B cell (primary cell): ENCODE data around the gene CCDC97. TPM values are rescaled to one million over a fixed set of nuclear protein-coding genes. Genes with fewer than 3 reads are reported as not detected.

ENCODE experiments used
- ATAC-seq: fragments of 200-7000 bp; cut with Tn5 transposase; one replicate; pipeline ENCODE4 v1.10.0; 2021; ENCODE audit warnings: low read depth, mild to moderate bottlenecking, moderate number of reproducible peaks, moderate library complexity
- CTCF ChIA-PET: fragments of 350-600 bp; sonication (Branson Sonifier 250); formaldehyde crosslinking; loops from one replicate; lab custom pipeline; 2021; ENCODE audit warnings: antibody characterized with exemption, inconsistent platforms; lab: Charles Lee
- POLR2A ChIA-PET: fragments of 350-600 bp; sonication (Branson Sonifier 250); formaldehyde crosslinking; loops from one replicate; lab custom pipeline; 2021; ENCODE audit warnings: antibody characterized with exemption; lab: Charles Lee
- DNase-seq: peaks from one replicate; pipeline ENCODE4 v3.0.0; 2013
- H2AFZ ChIP-seq: 2 replicates; pipeline ENCODE4 v1.6.1; 2012; ENCODE audit warnings: mild to moderate bottlenecking, low read depth, low read length; ENCODE audit not compliant: insufficient read depth, poor library complexity, severe bottlenecking
- H3K27ac ChIP-seq, 2 donors: 1 replicate in 1 of 2; 2 replicates in 1 of 2; pipeline ENCODE4 v1.5.1; 2012 to 2013; ENCODE audit warnings: low read length in 2 of 2, mild to moderate bottlenecking in 2 of 2, moderate library complexity in 1 of 2
- H3K27me3 ChIP-seq, 4 experiments: fragments of 200-600 bp in 1 of 4; sonication (generic) in 1 of 4; replicated peaks in 1 of 4; 1 replicate in 2 of 4; 2 replicates in 2 of 4; pipeline versions ENCODE4 v1.6.1 to v1.7.0; 2013 to 2016; ENCODE audit warnings: low read length in 3 of 4, mild to moderate bottlenecking in 2 of 4, mixed read lengths in 1 of 4, moderate library complexity in 1 of 4; ENCODE audit not compliant: insufficient read depth in 4 of 4, control insufficient read depth in 3 of 4; ENCODE audit errors: control extremely low read depth in 1 of 4
- H3K36me3 ChIP-seq, 2 experiments: replicated peaks in 1 of 2; 1 replicate in 1 of 2; 2 replicates in 1 of 2; pipeline versions ENCODE4 v1.6.1 to v1.7.1; 2013; ENCODE audit warnings: low read length in 1 of 2; ENCODE audit not compliant: insufficient read depth in 2 of 2, control insufficient read depth in 1 of 2; ENCODE audit errors: control extremely low read depth in 1 of 2, extremely low read depth in 1 of 2
- H3K4me1 ChIP-seq, 2 donors: fragments of 200-600 bp in 1 of 2; sonication (generic) in 1 of 2; 1 replicate in 1 of 2; 2 replicates in 1 of 2; pipeline versions ENCODE4 v1.5.1 to v1.6.1; 2013 to 2017; ENCODE audit warnings: low read length in 2 of 2; ENCODE audit not compliant: control insufficient read depth in 2 of 2, insufficient read depth in 2 of 2
- H3K4me2 ChIP-seq: replicated peaks from 2 replicates; pipeline ENCODE3; 2012; ENCODE audit warnings: mild to moderate bottlenecking, low read depth, low read length; ENCODE audit not compliant: poor library complexity, severe bottlenecking
- H3K4me3 ChIP-seq, 5 experiments: fragments of 200-600 bp in 1 of 5; sonication (generic) in 1 of 5; 1 replicate in 3 of 5; 2 replicates in 2 of 5; pipeline versions ENCODE4 v1.5.1 to v1.7.0; 2011 to 2016; ENCODE audit warnings: low read length in 4 of 5, mild to moderate bottlenecking in 4 of 5, low read depth in 2 of 5, control low read depth in 1 of 5, moderate library complexity in 1 of 5; ENCODE audit not compliant: insufficient read depth in 1 of 5; ENCODE audit errors: control extremely low read depth in 1 of 5, extremely low read depth in 1 of 5
- H3K79me2 ChIP-seq: fragments of 200-600 bp; sonication (generic); one replicate; pipeline ENCODE4 v1.6.0; 2016; ENCODE audit warnings: low read length; ENCODE audit not compliant: control insufficient read depth, insufficient read depth
- H3K9ac ChIP-seq: fragments of 200-600 bp; sonication (generic); 2 replicates; pipeline ENCODE4 v1.6.1; 2017; ENCODE audit warnings: mild to moderate bottlenecking, low read length, moderate library complexity
- H3K9me3 ChIP-seq, 3 donors: one replicate each; pipeline versions ENCODE4 v1.6.1 to v1.7.1; 2013; ENCODE audit warnings: low read length in 2 of 3; ENCODE audit not compliant: control insufficient read depth in 2 of 3, insufficient read depth in 1 of 3; ENCODE audit errors: control extremely low read depth in 1 of 3
- H4K20me1 ChIP-seq: 2 replicates; pipeline ENCODE4 v1.6.0; 2012; ENCODE audit warnings: mild to moderate bottlenecking, low read length; ENCODE audit not compliant: insufficient read depth, control insufficient read depth, poor library complexity, severe bottlenecking
- H3K27ac Mint-ChIP-seq: one replicate; pipeline ENCODE4 v1.8.0; 2021; ENCODE audit warnings: mixed read lengths
- H3K27me3 Mint-ChIP-seq: one replicate; pipeline ENCODE4 v1.8.0; 2021; ENCODE audit warnings: mixed read lengths
- H3K4me1 Mint-ChIP-seq: one replicate; pipeline ENCODE4 v1.8.0; 2021; ENCODE audit warnings: mixed read lengths
- H3K4me3 Mint-ChIP-seq: one replicate; pipeline ENCODE4 v1.8.0; 2021; ENCODE audit warnings: mixed read lengths
- H3K9me3 Mint-ChIP-seq: one replicate; pipeline ENCODE4 v1.8.0; 2022; ENCODE audit warnings: mixed read lengths; ENCODE audit not compliant: insufficient read depth
- CTCF ChIP-seq: fragments of 200-600 bp; IDR thresholded peaks from one replicate; pipeline ENCODE4 v1.8.0; 2022; ENCODE audit warnings: antibody characterized with exemption, mild to moderate bottlenecking
- EZH2 ChIP-seq: IDR thresholded peaks from 2 replicates; pipeline ENCODE4 v1.6.1; 2012; ENCODE audit warnings: borderline replicate concordance, low read depth, mild to moderate bottlenecking, moderate library complexity, low read length; ENCODE audit not compliant: insufficient read depth, poor library complexity, severe bottlenecking
- WGBS: methylation state at CpG from one replicate; pipeline ENCODE4 v1.1.5; 2013; ENCODE audit warnings: missing lambda C conversion rate; ENCODE audit not compliant: insufficient coverage; 5-methylcytosine and 5-hydroxymethylcytosine counted together
- intact Hi-C: fragments of 100-400 bp; cut with micrococcal nuclease; formaldehyde crosslinking; loops from one replicate; pipeline ENCODE4 v1.10.0; 2022
- polyA plus RNA-seq: library from polyadenylated mRNA; depleted of rRNA; stranded (reverse); fragments of >200 nt; gene quantifications from 2 replicates; pipeline ENCODE4 v1.2.3, GENCODE V29; 2012
- total RNA-seq, 2 donors: library from RNA; stranded (reverse); fragments of 120-200 nt in 1 of 2; gene quantifications; 1 replicate in 1 of 2; 2 replicates in 1 of 2; pipeline versions ENCODE4 v1.2.3 to v1.2.4, GENCODE V29; 2013 to 2022

Gene CCDC97
- total and polyA plus RNA-seq, 2 donors (not counting 1 experiment from before 2014, with no cell fraction given), result 16.3 to 68.3 TPM

- WGBS, result 14% methylated on average over 15 of the region's 22 CpGs
These were observed 18.3 kb downstream of the CCDC97 start for GRCh38 chr19:41328157-41328841.

More at GRCh38 chr19:41328157-41328841, 18.3 kb downstream of the CCDC97 start:
- CTCF ChIA-PET, result interaction anchor here (0.6 to 9.7 kb wide), 8 partner anchors 11 to 242 kb away, joined by 3 to 130 read pairs (median 4); partner anchors contain the start of gene TGFB1
- peak overlapping the region; percentile 88 for H3K4me3 Mint-ChIP-seq
- intact Hi-C loops, result loop anchor here (10.0 kb wide), 1 partner anchor 237 kb away; no protein-coding TSS in a partner anchor
- Histone ChIP-seq H3K4me1 (peaks cover 59 to 75% of the 10 kb centered on the region in 2 donors), H3K79me2 (peaks cover 11% of the 10 kb centered on the region), H3K4me3 (peak overlapping the region; percentile 8 to 72 (median 39)), H3K27me3 (no peaks in the 10 kb centered on the region), H3K4me2 (peak overlapping the region; percentile 92), H4K20me1 (peaks cover 21% of the 10 kb centered on the region), H3K27ac (peak overlapping the region; percentile 76 to 97), H2AFZ (peak overlapping the region; percentile 1), H3K36me3 (peaks cover 0 to 44% of the 10 kb centered on the region in 2 experiments), H3K9ac (peak overlapping the region; percentile 58), H3K9me3 (no peaks in the 10 kb centered on the region)
- no peak for ATAC-seq
- no peak for DNase-seq
- TF ChIP-seq EZH2 (no peak), CTCF (no peak)
- POLR2A ChIA-PET, result interaction anchor here (0.6 to 5.3 kb wide), 10 partner anchors 8 to 762 kb away, joined by 4 to 69 read pairs (median 9); partner anchors contain the start of genes B9D2, CCDC97, HNRNPUL1 and TGFB1
- no peaks in the 10 kb centered on the region for H3K27me3 Mint-ChIP-seq
- H3K9me3 Mint-ChIP-seq, result no peaks in the 10 kb centered on the region
- peaks cover 68% of the 10 kb centered on the region for H3K4me1 Mint-ChIP-seq
- peak overlapping the region; percentile 98 for H3K27ac Mint-ChIP-seq
